GM10248 (cell line): Measurements from ENCODE around the gene EPHB3.
"Not testable (repeated sequence)": the region's sequence is repeated elsewhere in the genome, so short reads cannot be mapped to it uniquely, and the experiment has no call there.

Experiments
- CTCF ChIA-PET: fragments of 300-600 bp; sonication (Branson Sonifier 250); formaldehyde crosslinking; extraction: SDS; loops from one replicate; lab custom pipeline; 2021; ENCODE audit warnings: antibody characterized with exemption; lab: Yijun Ruan, JAX
- POLR2A ChIA-PET: fragments of 350-650 bp; sonication (Branson Sonifier 250); formaldehyde crosslinking; extraction: SDS; loops from one replicate; lab custom pipeline; 2020; ENCODE audit warnings: antibody characterized with exemption; lab: Yijun Ruan, JAX
- DNase-seq: peaks from one replicate; pipeline ENCODE4 v3.0.0; 2012; ENCODE audit errors: extremely low spot score
- TF ChIP-seq, protein P1 (sequence below): IDR thresholded peaks from 2 replicates; pipeline ENCODE4 v1.5.1; 2012; ENCODE audit warnings: mild to moderate bottlenecking, low read depth; ENCODE audit errors: extremely low read depth, missing control alignments, control extremely low read depth

Gene EPHB3

DNA sequence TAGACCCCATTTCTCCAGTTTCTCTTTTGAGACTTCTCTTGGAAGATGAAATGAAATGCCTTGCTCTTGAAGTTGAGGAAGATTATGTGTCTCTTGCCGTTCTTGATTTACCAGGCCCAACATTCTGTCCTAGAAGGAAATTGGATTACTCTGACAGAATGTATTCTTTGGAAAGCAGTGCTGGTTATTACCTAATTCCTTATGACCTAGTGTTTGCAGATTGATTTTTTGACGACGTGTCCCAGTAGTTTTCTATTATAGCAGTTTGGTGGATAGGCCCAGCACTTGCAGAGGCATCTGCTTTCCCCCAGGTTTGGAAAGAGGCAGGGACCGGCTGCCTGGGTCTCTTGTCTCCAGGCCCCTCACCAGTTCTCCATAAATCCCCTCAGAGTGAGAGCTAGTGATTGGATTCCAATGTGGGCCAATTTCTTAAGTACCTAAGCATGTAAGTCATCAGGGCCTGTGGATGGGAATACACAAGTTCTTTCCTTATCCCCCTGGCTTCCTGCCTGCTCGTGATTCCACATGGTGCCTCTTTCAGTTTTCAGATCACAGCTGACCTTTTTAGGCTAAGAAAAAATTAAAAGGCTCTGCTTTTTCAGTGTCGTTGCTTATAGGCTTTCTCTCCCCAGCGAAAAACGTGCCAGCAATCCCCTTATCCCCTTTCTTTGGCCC lies 50.2 kb downstream of the EPHB3 start:
- ChIA-PET POLR2A (no interaction called here), CTCF (interaction anchor here (1.2 to 1.6 kb wide), 2 partner anchors 8 to 9 kb away, joined by 3 to 4 read pairs; no protein-coding TSS in a partner anchor)
- DNase-seq = no peak
- TF ChIP-seq, protein P1, sequence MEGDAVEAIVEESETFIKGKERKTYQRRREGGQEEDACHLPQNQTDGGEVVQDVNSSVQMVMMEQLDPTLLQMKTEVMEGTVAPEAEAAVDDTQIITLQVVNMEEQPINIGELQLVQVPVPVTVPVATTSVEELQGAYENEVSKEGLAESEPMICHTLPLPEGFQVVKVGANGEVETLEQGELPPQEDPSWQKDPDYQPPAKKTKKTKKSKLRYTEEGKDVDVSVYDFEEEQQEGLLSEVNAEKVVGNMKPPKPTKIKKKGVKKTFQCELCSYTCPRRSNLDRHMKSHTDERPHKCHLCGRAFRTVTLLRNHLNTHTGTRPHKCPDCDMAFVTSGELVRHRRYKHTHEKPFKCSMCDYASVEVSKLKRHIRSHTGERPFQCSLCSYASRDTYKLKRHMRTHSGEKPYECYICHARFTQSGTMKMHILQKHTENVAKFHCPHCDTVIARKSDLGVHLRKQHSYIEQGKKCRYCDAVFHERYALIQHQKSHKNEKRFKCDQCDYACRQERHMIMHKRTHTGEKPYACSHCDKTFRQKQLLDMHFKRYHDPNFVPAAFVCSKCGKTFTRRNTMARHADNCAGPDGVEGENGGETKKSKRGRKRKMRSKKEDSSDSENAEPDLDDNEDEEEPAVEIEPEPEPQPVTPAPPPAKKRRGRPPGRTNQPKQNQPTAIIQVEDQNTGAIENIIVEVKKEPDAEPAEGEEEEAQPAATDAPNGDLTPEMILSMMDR = no peak

DNA sequence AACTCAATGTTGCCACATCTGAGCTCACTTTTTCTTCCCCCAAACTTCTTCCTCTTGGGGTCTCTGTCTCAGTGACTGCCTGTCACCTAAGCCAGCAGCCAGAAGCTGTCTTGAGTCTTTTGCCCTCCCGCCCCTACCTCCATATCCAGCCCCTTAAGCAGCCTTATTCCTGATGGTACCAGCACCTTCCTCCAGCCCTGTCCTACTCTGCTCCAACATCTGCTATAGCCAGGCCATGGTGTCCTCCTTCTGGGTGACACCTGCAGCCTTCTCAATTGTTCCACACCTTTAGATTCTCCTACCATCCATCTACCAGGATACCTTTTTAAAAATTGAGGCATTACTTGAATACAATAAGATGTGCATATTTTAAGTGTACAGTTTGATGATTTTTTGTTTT lies 53.8 kb downstream of the EPHB3 start:
- ChIA-PET POLR2A (no interaction called here), CTCF (no interaction called here)
- TF ChIP-seq, protein P1 = no peak
- DNase-seq = no peak

DNA sequence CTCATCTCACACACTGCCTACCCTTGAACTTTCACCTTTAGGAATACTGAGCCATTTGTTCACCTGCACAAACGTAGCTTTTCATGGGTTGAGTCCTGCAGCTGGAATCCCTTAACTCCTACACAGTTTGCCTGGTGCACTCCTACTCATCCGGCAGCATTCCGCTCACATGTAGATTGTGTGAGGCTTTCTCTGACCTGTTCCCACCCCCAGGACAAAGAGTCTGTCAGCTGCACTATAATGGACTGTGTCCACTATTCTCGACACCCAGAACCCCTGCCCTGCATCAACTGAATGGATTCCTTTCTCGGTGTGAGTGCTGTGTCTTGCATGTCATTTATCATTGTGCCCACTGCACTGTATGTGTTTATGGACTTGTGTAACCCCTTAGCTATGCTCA lies 54.9 kb downstream of the EPHB3 start:
- ChIA-PET POLR2A (no interaction called here), CTCF (no interaction called here)
- DNase-seq = no peak
- TF ChIP-seq, protein P1 = no peak

DNA sequence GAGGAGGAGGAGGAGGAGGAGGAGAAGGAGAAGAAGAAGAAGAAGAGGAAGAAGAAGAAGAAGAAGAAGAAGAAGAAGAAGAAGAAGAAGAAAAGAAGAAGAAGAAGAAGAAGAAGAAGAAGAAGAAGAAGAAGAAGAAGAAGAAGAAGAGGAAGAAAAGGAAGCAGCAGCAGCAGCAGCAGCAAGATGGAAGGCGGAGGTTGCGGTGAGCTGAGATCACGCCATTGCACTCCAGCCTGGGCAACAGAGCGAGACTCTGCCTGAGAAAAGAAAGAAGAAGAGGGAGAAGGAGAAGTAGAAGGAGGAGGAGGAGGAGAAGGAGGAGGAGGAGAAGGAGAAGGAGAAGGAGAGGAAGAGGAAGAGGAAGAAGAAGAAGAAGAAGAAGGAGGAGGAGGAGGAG lies 55.7 kb downstream of the EPHB3 start:
- DNase-seq, POLR2A ChIA-PET, CTCF ChIA-PET: not testable (repeated sequence)

DNA sequence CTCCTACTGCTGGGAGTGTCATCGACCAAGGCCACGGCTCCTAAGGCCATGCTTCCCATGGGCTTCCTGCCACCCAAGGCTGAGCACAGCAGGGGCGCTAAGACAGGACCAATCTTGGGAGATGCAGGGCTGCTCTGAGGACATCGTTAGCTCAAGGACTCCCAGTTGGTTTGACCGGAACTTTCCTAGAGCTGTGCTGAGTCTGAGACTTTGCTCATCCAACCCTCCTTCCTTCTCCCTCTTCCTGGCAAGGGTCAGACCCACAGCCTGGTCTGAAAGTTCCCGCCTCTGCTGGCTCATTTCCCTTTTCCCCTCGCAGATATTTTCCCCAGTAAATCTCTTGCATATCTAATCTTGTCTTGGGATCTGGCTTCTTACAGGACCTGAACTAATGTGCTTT lies 57.2 kb downstream of the EPHB3 start:
- TF ChIP-seq, protein P1 = no peak
- CTCF ChIA-PET = interaction anchor here (1.2 to 2.2 kb wide), 2 partner anchors 160 to 256 kb away, joined by 3 to 5 read pairs; no protein-coding TSS in a partner anchor
- POLR2A ChIA-PET = no interaction called here
- DNase-seq = no peak

DNA sequence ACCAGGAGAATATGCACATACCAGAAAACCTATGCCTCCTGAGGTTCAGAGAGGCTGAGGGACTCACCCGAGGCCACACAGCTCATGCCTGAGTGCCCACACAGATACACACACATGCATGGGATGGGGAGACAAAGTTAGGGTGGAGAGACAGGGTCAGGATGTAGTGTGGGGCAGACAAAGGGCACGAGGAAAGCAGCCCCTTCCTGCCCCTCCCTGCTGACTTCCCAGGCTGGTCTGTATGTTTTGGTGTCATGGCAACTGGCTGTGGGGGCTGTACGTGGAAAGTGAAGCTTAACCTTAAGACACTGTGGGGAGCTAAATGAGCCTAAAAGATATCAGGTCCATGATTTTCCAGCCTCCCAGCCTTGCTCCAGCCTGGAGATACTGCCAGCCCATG lies 57.8 kb downstream of the EPHB3 start:
- DNase-seq = no peak
- ChIA-PET POLR2A (no interaction called here), CTCF (interaction anchor here (0.6 to 2.2 kb wide), 5 partner anchors 9 to 256 kb away, joined by 3 to 5 read pairs (median 3); no protein-coding TSS in a partner anchor)
- TF ChIP-seq, protein P1 = no peak

DNA sequence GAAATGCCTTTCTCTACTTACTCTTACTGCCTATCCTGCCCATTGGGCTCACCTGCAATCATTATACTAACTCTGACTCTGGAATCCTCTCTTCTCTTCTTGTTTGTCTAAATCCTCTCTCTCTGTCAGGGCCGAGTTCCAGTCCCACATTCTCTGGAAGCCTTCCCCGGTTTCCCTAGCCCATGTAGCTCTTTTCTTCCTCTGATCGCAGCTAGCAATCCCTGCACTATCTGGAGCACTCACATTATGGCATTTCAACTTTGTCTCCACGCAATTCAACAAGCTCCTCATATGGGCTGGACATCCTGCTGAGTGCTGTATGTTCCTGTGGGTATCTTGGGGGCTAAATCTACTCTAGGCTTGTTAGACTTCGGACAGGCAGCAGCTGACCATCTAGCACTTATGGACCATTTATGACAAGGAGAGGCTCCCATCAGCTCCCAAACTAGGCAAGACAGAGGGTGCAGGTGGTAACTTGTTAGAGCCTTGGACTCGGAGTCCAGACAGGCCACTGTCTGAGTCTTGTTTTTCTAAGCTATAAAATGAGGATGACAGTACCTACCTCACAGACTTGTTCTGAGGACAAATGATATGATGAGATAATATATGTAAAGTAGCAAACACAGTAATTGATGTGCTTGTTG lies 58.3 kb downstream of the EPHB3 start:
- CTCF ChIA-PET = interaction anchor here (0.6 to 2.2 kb wide), 6 partner anchors 9 to 255 kb away, joined by 3 to 5 read pairs (median 3); no protein-coding TSS in a partner anchor
- TF ChIP-seq, protein P1 = no peak
- POLR2A ChIA-PET = no interaction called here
- DNase-seq = no peak
